T-helper 2 cell (primary cell): Measurements from ENCODE around the gene HEATR5A.
"Not testable (repeated sequence)": the region's sequence is repeated elsewhere in the genome, so short reads cannot be mapped to it uniquely, and the experiment has no call there.

ENCODE experiments used
- DNase-seq, 5 experiments: peaks; one replicate each; pipeline versions ENCODE4 v3.0.0 to v3.0.0-alpha.2; 2012 to 2022

The HEATR5A gene

GRCh38 chr14:31320922-31321766 lies 99.2 kb downstream of the HEATR5A start:
- DNase-seq: no peak

DNA sequence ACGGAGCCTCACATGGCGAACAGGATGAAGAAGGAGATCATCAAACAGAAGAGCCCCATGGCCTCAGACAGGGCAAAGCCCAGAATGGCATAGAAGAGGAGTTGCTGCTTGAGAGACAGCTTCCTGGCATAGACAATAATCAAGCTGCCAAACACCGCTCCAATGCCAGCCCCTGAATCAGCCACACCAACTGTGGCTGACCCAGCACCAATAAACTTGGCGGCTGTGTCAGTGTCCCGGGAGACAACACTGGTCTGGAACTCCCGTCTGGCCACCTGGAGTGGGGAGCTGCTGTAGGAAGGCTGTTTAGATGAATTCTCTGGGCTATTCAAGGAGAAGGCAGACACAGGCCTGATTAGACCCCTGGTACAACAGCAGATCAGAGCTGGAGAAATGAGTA lies 100.1 kb downstream of the HEATR5A start:
- no peak for DNase-seq

GRCh38 chr14:31319701-31320100 lies 100.6 kb downstream of the HEATR5A start:
- DNase-seq: no peak

- no peak for DNase-seq
These were observed 107.4 kb downstream of the HEATR5A start for GRCh38 chr14:31312934-31313333.

DNA sequence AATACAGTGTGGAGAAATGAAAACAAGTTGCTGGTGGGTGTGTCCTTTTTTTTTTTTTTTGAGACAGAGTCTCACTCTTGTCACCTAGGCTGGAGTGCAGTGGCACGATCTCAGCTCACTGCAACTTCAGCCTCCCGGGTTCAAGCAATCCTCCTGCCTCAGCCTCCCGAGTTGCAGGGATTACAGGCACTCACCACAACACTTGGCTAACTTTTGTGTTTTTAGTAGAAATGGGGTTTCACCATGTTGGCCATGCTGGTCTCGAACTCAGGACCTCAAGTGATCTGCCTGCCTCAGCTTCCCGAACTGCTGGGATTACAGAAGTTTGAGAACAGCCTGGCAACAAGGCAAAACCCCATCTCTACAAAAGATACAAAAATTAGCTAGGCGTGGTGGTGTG lies 108.0 kb downstream of the HEATR5A start:
- DNase-seq: not testable (repeated sequence)

GRCh38 chr14:31307618-31308017 lies 112.7 kb downstream of the HEATR5A start:
- DNase-seq: no peak

DNA sequence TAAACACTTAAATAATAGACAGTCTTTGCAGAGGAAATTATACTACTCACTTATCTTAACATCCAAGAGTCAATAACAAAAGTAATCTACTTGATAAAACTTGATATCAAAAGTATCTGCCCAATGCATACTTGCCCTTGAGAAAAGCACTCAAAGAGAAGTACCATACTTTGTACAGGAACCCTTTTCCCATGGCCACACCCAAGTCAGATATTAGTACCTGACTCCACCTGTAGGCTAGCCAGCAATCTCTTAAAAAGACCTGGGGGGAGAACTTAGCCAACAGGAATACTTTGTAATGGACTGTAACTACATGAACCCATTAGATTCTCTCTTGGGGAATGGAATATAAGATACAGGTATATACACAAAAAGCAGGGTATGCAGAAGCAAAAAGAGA lies 113.2 kb downstream of the HEATR5A start:
- no peak for DNase-seq

DNA sequence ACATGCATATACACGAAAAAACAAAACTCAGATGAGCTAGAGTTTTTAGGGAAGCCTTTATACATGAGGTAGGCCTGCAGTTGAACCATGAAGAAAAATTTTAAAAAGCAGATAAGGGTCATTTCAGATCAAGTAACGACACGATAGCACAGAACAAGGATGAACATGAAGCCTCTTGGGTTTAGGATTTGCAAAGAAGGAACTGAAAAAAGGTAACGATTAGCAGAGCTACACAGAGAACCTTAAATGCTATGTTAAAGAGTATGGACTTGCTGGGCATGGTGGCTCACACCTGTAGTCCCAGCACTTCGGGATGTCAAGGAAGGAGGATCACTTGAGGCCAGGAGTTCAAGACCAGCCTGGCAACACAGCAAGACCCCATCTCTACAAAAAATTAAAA lies 116.7 kb downstream of the HEATR5A start:
- no peak for DNase-seq

DNA sequence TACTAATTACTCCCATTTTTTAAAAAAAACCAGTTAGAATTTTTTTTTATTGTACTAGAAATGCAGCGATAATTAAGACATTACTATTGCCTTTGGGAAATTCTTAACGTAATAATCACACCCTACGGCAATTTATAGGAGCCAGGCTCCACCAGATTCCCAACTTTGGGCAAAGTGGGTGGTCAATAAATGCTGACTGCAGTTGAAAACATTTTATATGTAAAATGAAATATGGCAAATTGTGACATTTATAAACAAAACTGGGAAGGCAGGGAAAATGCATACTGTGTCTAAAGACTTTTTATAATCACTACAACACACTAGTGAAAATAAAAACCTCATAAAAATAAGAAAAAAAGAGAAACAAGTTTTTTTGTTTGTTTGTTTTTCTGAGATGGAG lies 119.5 kb downstream of the HEATR5A start:
- DNase-seq: no peak

DNA sequence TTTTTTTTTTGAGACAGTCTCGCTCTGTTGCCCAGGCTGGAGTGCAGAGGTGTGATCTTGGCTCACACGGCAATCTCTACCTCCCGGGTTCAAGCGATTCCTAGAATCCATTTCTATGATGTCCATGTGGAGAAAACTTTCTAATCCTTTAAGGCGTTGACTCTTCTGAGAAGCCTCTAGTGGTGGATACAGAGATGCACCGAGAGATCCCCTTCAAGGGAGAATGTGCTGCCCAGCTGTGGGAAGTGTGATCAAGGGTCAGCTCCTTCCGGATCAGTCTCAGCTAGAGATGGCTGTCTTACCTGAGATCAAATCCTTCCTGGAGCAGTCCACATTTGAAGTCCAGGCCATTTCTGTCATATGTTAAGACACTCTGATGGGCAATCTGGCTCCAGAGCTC lies 120.1 kb downstream of the HEATR5A start:
- no peak for DNase-seq

- no peak for DNase-seq
These were observed 122.5 kb downstream of the HEATR5A start for GRCh38 chr14:31297701-31298344.

- DNase-seq: no peak
These were observed 123.2 kb downstream of the HEATR5A start for GRCh38 chr14:31297112-31297511.

GRCh38 chr14:31294746-31295405 lies 125.5 kb downstream of the HEATR5A start:
- no peak for DNase-seq

DNA sequence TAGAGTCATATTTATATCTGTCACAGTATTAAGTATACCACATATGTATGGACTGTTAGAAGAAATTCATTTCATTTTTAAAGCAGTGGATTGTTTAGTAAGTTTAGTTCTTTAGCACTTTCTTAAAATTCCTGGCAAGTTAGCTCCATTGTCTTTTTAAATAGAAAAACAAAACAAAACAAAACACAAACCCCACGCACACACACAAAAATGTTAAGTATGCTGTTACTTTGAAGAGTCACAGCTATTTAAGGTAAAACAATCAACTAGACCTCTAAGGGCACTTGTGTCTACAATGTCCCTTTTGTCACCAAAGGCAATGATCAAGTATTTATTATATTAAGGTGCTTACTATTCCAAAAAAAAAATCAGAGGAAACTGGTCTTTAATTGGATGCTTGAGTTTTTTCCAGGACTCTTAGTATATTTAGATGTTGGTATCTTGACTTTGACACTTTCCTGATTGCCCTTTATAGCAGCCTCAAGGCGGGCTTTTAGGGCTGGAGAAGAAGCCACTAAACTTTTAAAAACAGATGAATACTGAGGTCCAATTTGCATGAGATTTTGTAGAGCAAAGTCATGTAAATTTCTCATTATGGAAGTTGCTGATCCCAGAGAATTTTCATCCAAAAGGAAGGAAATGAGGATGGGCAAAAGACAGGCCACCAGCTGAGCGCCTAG lies 127.3 kb downstream of the HEATR5A start:
- no peak for DNase-seq

GRCh38 chr14:31291210-31291609 lies 129.1 kb downstream of the HEATR5A start:
- no peak for DNase-seq

- DNase-seq: no peak
These were observed 132.9 kb downstream of the HEATR5A start for GRCh38 chr14:31287294-31287972.

GRCh38 chr14:31286456-31287293 lies 133.7 kb downstream of the HEATR5A start:
- DNase-seq: peak in 1 of 5 experiments; percentile 12

GRCh38 chr14:31283578-31284252 lies 136.6 kb downstream of the HEATR5A start:
- no peak for DNase-seq

- DNase-seq: no peak
These were observed 137.2 kb downstream of the HEATR5A start for GRCh38 chr14:31283153-31283552.

GRCh38 chr14:31280871-31281220 lies 139.5 kb downstream of the HEATR5A start:
- DNase-seq: no peak
